B cell (primary cell): ENCODE results near the gene P2RX3. TPM values are rescaled to one million over a fixed set of nuclear protein-coding genes. Genes with fewer than 3 reads are reported as not detected.

ENCODE experiments used
- ATAC-seq: fragments of 200-7000 bp; cut with Tn5 transposase; one replicate; pipeline ENCODE4 v1.10.0; 2021; ENCODE audit warnings: low read depth, mild to moderate bottlenecking, moderate number of reproducible peaks, moderate library complexity
- CTCF ChIA-PET: fragments of 350-600 bp; sonication (Branson Sonifier 250); formaldehyde crosslinking; loops from one replicate; lab custom pipeline; 2021; ENCODE audit warnings: antibody characterized with exemption, inconsistent platforms; lab: Charles Lee
- POLR2A ChIA-PET: fragments of 350-600 bp; sonication (Branson Sonifier 250); formaldehyde crosslinking; loops from one replicate; lab custom pipeline; 2021; ENCODE audit warnings: antibody characterized with exemption; lab: Charles Lee
- DNase-seq: peaks from one replicate; pipeline ENCODE4 v3.0.0; 2013
- H2AFZ ChIP-seq: 2 replicates; pipeline ENCODE4 v1.6.1; 2012; ENCODE audit warnings: mild to moderate bottlenecking, low read depth, low read length; ENCODE audit not compliant: insufficient read depth, poor library complexity, severe bottlenecking
- H3K27ac ChIP-seq, 2 donors: 1 replicate in 1 of 2; 2 replicates in 1 of 2; pipeline ENCODE4 v1.5.1; 2012 to 2013; ENCODE audit warnings: low read length in 2 of 2, mild to moderate bottlenecking in 2 of 2, moderate library complexity in 1 of 2
- H3K27me3 ChIP-seq, 4 experiments: fragments of 200-600 bp in 1 of 4; sonication (generic) in 1 of 4; replicated peaks in 1 of 4; 1 replicate in 2 of 4; 2 replicates in 2 of 4; pipeline versions ENCODE4 v1.6.1 to v1.7.0; 2013 to 2016; ENCODE audit warnings: low read length in 3 of 4, mild to moderate bottlenecking in 2 of 4, mixed read lengths in 1 of 4, moderate library complexity in 1 of 4; ENCODE audit not compliant: insufficient read depth in 4 of 4, control insufficient read depth in 3 of 4; ENCODE audit errors: control extremely low read depth in 1 of 4
- H3K36me3 ChIP-seq, 2 experiments: replicated peaks in 1 of 2; 1 replicate in 1 of 2; 2 replicates in 1 of 2; pipeline versions ENCODE4 v1.6.1 to v1.7.1; 2013; ENCODE audit warnings: low read length in 1 of 2; ENCODE audit not compliant: insufficient read depth in 2 of 2, control insufficient read depth in 1 of 2; ENCODE audit errors: control extremely low read depth in 1 of 2, extremely low read depth in 1 of 2
- H3K4me1 ChIP-seq, 2 donors: fragments of 200-600 bp in 1 of 2; sonication (generic) in 1 of 2; 1 replicate in 1 of 2; 2 replicates in 1 of 2; pipeline versions ENCODE4 v1.5.1 to v1.6.1; 2013 to 2017; ENCODE audit warnings: low read length in 2 of 2; ENCODE audit not compliant: control insufficient read depth in 2 of 2, insufficient read depth in 2 of 2
- H3K4me2 ChIP-seq: replicated peaks from 2 replicates; pipeline ENCODE3; 2012; ENCODE audit warnings: mild to moderate bottlenecking, low read depth, low read length; ENCODE audit not compliant: poor library complexity, severe bottlenecking
- H3K4me3 ChIP-seq, 5 experiments: fragments of 200-600 bp in 1 of 5; sonication (generic) in 1 of 5; 1 replicate in 3 of 5; 2 replicates in 2 of 5; pipeline versions ENCODE4 v1.5.1 to v1.7.0; 2011 to 2016; ENCODE audit warnings: low read length in 4 of 5, mild to moderate bottlenecking in 4 of 5, low read depth in 2 of 5, control low read depth in 1 of 5, moderate library complexity in 1 of 5; ENCODE audit not compliant: insufficient read depth in 1 of 5; ENCODE audit errors: control extremely low read depth in 1 of 5, extremely low read depth in 1 of 5
- H3K79me2 ChIP-seq: fragments of 200-600 bp; sonication (generic); one replicate; pipeline ENCODE4 v1.6.0; 2016; ENCODE audit warnings: low read length; ENCODE audit not compliant: control insufficient read depth, insufficient read depth
- H3K9ac ChIP-seq: fragments of 200-600 bp; sonication (generic); 2 replicates; pipeline ENCODE4 v1.6.1; 2017; ENCODE audit warnings: mild to moderate bottlenecking, low read length, moderate library complexity
- H3K9me3 ChIP-seq, 3 donors: one replicate each; pipeline versions ENCODE4 v1.6.1 to v1.7.1; 2013; ENCODE audit warnings: low read length in 2 of 3; ENCODE audit not compliant: control insufficient read depth in 2 of 3, insufficient read depth in 1 of 3; ENCODE audit errors: control extremely low read depth in 1 of 3
- H4K20me1 ChIP-seq: 2 replicates; pipeline ENCODE4 v1.6.0; 2012; ENCODE audit warnings: mild to moderate bottlenecking, low read length; ENCODE audit not compliant: insufficient read depth, control insufficient read depth, poor library complexity, severe bottlenecking
- H3K27ac Mint-ChIP-seq: one replicate; pipeline ENCODE4 v1.8.0; 2021; ENCODE audit warnings: mixed read lengths
- H3K27me3 Mint-ChIP-seq: one replicate; pipeline ENCODE4 v1.8.0; 2021; ENCODE audit warnings: mixed read lengths
- H3K4me1 Mint-ChIP-seq: one replicate; pipeline ENCODE4 v1.8.0; 2021; ENCODE audit warnings: mixed read lengths
- H3K4me3 Mint-ChIP-seq: one replicate; pipeline ENCODE4 v1.8.0; 2021; ENCODE audit warnings: mixed read lengths
- H3K9me3 Mint-ChIP-seq: one replicate; pipeline ENCODE4 v1.8.0; 2022; ENCODE audit warnings: mixed read lengths; ENCODE audit not compliant: insufficient read depth
- EZH2 ChIP-seq: IDR thresholded peaks from 2 replicates; pipeline ENCODE4 v1.6.1; 2012; ENCODE audit warnings: borderline replicate concordance, low read depth, mild to moderate bottlenecking, moderate library complexity, low read length; ENCODE audit not compliant: insufficient read depth, poor library complexity, severe bottlenecking
- WGBS: methylation state at CpG from one replicate; pipeline ENCODE4 v1.1.5; 2013; ENCODE audit warnings: missing lambda C conversion rate; ENCODE audit not compliant: insufficient coverage; 5-methylcytosine and 5-hydroxymethylcytosine counted together
- intact Hi-C: fragments of 100-400 bp; cut with micrococcal nuclease; formaldehyde crosslinking; loops from one replicate; pipeline ENCODE4 v1.10.0; 2022
- polyA plus RNA-seq: library from polyadenylated mRNA; depleted of rRNA; stranded (reverse); fragments of >200 nt; gene quantifications from 2 replicates; pipeline ENCODE4 v1.2.3, GENCODE V29; 2012
- total RNA-seq, 2 donors: library from RNA; stranded (reverse); fragments of 120-200 nt in 1 of 2; gene quantifications; 1 replicate in 1 of 2; 2 replicates in 1 of 2; pipeline versions ENCODE4 v1.2.3 to v1.2.4, GENCODE V29; 2013 to 2022
- TF ChIP-seq, protein P1 (sequence below): fragments of 200-600 bp; IDR thresholded peaks from one replicate; pipeline ENCODE4 v1.8.0; 2022; ENCODE audit warnings: antibody characterized with exemption, mild to moderate bottlenecking

The P2RX3 gene
- total and polyA plus RNA-seq, 2 donors (not counting 1 experiment from before 2014, with no cell fraction given) = not detected

DNA sequence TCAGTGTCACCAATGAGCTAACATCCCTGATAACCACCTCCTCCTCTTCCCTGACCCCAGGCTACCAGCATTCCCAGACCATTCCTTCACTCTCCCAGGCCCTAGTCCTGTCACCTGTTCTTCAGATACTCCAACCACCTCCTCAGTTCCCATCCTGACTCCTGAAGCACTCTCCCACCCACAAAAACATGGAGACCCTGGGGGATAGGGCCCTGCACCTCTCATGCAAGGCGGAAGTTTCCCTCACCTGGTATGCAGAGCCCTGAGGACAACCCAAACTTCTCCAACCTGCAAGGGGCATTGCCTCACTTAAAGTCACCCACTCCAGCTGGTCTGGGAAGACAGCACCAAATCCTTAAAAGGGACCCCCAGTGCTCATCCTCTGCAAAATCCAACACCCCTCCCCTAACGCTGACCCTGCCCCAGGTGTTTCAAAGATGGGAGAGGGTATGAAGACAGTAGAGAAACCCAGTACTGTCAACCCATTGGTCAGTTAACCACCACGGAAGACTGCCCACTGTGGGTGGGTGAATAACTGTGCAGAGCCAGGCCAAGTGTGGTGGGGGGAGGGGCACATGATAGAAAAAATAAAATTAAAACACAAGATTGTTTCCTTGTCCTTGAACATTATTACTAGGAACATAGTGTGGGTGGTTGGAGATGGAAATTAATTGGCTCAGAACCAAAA is 14.8 kb upstream of the P2RX3 start:
- Histone ChIP-seq H3K79me2 (no peaks in the 10 kb centered on the region), H4K20me1 (no peaks in the 10 kb centered on the region), H3K27me3 (no peaks in the 10 kb centered on the region), H3K4me1 (peaks cover 13 to 20% of the 10 kb centered on the region in 2 donors), H3K9ac (no peak overlapping the region), H3K4me2 (peak overlapping the region; percentile 83), H2AFZ (no peak overlapping the region), H3K27ac (no peak overlapping the region), H3K36me3 (peaks cover 0 to 15% of the 10 kb centered on the region in 2 experiments), H3K9me3 (no peaks in the 10 kb centered on the region), H3K4me3 (no peak overlapping the region)
- H3K4me3 Mint-ChIP-seq = peak overlapping the region; percentile 87
- TF ChIP-seq, protein P1, sequence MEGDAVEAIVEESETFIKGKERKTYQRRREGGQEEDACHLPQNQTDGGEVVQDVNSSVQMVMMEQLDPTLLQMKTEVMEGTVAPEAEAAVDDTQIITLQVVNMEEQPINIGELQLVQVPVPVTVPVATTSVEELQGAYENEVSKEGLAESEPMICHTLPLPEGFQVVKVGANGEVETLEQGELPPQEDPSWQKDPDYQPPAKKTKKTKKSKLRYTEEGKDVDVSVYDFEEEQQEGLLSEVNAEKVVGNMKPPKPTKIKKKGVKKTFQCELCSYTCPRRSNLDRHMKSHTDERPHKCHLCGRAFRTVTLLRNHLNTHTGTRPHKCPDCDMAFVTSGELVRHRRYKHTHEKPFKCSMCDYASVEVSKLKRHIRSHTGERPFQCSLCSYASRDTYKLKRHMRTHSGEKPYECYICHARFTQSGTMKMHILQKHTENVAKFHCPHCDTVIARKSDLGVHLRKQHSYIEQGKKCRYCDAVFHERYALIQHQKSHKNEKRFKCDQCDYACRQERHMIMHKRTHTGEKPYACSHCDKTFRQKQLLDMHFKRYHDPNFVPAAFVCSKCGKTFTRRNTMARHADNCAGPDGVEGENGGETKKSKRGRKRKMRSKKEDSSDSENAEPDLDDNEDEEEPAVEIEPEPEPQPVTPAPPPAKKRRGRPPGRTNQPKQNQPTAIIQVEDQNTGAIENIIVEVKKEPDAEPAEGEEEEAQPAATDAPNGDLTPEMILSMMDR = no peak
- TF ChIP-seq EZH2 = no peak
- ATAC-seq (no peak), DNase-seq (no peak)
- ChIA-PET CTCF (interaction anchor here (4.8 kb wide), 1 partner anchor 12 kb away, joined by 24 read pairs; the partner anchor contains the start of gene SSRP1), POLR2A (interaction anchor here (3.5 kb wide), 1 partner anchor 11 kb away, joined by 41 read pairs; the partner anchor contains the start of gene SSRP1)
- WGBS = 94% methylated on average over 1 of the region's 3 CpGs
- H3K27ac Mint-ChIP-seq = peak overlapping the region; percentile 72
- intact Hi-C loops = no loop called here
- peaks cover 25% of the 10 kb centered on the region for H3K4me1 Mint-ChIP-seq
- H3K9me3 Mint-ChIP-seq = no peaks in the 10 kb centered on the region
- H3K27me3 Mint-ChIP-seq = no peaks in the 10 kb centered on the region

DNA sequence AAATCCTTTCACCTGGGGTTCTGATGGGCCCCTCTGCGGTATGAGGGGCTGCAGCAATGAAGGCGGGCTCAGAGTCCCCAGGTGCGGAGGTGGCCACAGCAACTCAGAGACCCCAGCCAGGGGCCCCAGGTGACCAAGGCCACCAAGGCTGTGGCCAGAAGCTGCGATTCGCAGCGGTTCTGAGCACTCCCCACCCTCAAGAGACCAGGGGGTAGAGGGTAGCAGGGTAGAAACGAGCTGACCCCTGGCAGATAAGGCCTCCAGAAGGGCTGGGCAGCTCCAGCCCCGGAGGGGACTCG is 14.3 kb upstream of the P2RX3 start:
- CTCF ChIA-PET = interaction anchor here (1.1 to 4.8 kb wide), 2 partner anchors 11 to 15 kb away, joined by 3 to 24 read pairs; partner anchors contain the start of gene SSRP1
- Mint-ChIP-seq H3K9me3 (no peaks in the 10 kb centered on the region), H3K4me3 (peak overlapping the region; percentile 87), H3K4me1 (peaks cover 25% of the 10 kb centered on the region), H3K27me3 (no peaks in the 10 kb centered on the region), H3K27ac (peak overlapping the region; percentile 72)
- peak overlapping the region; percentile 94 for H2AFZ ChIP-seq
- DNase-seq = no peak
- H3K36me3 ChIP-seq = peaks cover 0 to 19% of the 10 kb centered on the region in 2 experiments
- H3K27ac ChIP-seq = no peak overlapping the region
- no peaks in the 10 kb centered on the region for H3K27me3 ChIP-seq
- H3K4me3 ChIP-seq = peak overlapping the region in 3 of 5 experiments; percentile 72 to 83 (median 75)
- H3K4me1 ChIP-seq = peaks cover 13 to 20% of the 10 kb centered on the region in 2 donors
- ATAC-seq = no peak
- no peaks in the 10 kb centered on the region for H4K20me1 ChIP-seq
- intact Hi-C loops = no loop called here
- H3K79me2 ChIP-seq = no peaks in the 10 kb centered on the region
- POLR2A ChIA-PET = interaction anchor here (3.5 kb wide), 1 partner anchor 11 kb away, joined by 41 read pairs; the partner anchor contains the start of gene SSRP1
- TF ChIP-seq EZH2 = no peak
- TF ChIP-seq, protein P1 = no peak
- no peaks in the 10 kb centered on the region for H3K9me3 ChIP-seq
- peak overlapping the region; percentile 80 for H3K9ac ChIP-seq
- peak overlapping the region; percentile 83 for H3K4me2 ChIP-seq
- 66% methylated on average over 6 of the region's 9 CpGs for WGBS
